Effector CD8-positive, alpha-beta T cell (primary cell): ENCODE results near the gene MOB2.

ENCODE experiments used
- DNase-seq: peaks from one replicate; lab custom pipeline; 2025; lab: John Stamatoyannopoulos, UW

The MOB2 gene

DNA sequence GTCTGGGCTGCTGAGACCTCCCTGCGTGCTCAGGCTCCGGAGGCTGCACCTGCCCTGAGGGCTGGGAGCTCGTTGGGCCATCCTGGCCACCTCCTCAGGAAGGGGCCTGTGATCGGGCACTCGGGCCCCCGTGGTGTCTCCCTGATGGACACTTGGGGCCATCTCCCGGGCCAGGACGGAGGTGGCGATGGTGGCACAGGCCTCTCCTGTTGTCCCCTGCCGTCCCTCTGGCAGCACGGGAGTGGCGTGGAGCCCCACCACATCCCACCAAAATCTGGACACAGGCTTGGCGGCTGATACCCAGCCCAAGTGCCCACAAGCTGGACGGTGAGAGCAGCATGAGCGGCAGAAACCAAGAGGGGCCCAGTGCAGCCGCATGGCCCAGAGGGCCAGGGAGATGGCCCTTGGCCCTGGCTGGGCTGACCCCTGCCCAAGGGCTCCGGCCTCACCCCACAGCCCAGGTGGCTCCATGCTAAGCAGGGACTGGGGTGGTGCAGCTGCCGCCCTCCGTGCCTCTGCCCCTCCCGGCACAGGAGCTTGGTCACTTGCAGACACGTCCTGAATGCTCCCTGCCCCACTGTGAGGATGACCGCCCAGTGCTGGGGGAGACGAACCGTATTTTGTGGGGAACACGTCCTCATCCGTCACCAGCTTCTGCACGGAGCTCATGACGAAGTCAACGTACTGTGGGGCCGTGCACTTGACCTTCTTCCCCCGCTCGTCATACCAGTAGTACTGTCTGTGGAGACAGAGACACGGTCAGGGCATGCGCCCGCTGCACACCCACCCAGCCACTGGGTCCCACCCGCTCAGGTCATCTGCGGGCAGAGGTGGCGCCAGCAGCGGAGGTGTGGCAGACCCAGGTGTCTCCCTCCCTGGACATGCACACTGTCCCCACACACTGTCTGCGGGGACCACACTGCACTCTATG lies 15.6 kb downstream of the MOB2 start:
- no peak for DNase-seq

DNA sequence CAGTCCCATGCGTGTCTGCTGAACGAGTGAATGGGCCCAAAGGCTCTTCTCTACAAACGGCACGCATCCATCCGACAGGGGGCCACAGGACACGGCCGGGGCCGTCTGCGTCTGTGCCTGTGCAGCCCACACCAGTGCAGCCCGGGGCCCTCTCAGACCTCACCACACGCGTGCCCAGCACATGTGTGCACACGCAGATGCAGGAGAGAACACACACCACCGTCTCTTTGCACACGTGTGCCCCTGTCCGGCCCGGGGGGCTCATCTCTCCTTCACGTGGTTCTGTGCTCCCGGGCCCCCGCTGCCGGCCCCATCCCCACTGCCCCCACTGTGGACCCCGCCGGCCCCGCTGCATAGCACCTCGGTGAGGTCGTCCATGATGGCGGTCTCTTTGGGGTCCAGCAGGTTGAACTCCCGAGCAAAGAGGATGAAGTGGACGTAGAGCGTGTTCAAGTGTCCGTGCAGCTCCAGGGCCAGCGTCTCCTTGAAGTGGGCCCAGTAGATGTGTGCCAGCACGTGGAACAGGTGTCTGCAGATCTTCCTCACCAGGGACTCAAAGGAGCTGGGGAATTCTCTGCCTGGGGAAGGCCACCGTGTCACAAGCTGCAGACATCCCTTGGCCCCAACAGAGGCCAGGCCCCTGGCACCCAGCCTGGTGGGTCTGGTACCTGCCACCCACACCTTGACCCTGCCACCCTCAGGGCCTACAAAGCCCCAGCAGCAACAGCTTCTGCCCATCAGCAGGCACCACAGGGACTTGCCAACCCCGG lies 16.5 kb downstream of the MOB2 start:
- DNase-seq = no peak

DNA sequence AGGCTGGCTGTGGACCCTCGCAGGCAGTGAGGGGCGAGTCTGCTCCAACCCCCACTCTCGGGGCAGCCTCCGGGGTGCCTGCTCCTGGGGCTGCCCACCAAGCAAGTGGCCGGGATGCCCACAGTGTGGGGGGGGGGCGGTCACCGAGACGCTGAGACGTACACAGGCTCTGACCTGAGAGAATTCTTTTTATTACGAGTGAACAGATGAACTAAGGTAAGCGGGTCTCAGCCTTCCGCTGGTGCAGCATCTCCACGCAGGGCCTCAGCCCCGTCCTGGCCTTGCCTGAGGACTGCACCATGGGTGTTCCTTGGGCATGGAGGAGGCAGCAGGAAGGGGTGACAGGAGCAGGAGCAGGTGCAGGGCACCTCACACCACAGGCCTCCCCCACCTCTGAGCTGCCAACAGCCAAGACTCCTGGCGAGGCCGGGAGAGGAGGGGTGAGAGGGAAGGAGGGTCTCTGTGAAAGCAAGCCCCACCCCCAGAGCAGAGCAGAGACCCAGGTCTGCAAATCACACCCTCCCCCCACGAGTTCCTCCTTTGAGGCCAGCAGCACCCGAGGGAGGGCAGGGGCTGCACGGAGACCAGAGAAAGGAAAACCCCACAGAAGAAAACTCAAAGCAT lies 17.2 kb downstream of the MOB2 start:
- DNase-seq = no peak

DNA sequence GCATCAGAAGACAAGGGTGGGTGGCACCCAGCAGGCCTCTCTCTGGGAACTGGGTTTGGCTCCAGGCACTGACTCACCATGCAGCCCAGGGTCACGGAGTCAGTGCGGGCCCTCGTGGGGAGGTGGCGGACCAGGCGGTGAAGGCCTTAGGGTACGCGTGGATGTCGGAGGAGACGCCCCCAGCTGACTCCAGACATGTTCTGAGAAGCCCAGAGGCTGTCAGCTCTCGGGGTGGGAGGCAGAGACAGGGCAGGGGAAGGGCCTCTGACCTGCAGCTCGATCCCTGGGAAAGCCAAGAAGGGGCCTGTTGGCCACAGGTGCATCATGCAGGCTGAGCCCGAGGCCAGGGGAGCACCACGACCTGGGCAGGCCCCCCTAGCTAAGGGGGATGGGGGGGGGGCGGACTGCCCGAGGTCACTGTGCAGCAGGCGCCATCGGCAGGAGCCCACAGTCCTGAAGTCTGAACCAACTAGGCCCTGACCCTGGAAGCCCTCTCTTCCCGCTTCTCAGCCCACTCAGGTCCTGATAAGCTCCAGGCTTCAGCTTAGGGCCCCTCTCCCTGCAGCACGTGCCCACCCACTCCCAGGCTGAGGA lies 18.0 kb downstream of the MOB2 start:
- DNase-seq = no peak

DNA sequence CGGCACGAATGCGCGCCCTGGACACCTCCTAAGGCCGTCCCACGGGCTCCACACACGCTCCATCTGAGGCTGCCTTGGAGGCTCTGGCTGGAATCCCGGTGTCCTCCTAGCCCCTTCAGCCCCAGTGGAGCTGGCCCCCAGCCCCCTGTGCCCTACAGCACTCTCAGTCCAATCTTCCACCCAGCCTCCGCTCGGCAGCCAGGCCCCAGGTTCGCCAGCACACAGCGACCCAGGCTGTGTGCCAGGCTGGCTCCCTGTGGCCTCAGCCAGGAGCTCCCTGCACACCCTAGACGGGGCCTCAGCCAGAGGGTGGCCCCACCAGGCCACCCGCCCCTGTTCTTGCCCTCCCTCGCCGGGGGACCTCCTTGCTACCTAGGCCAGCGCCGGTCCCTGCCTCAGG lies 18.6 kb downstream of the MOB2 start:
- DNase-seq = no peak

DNA sequence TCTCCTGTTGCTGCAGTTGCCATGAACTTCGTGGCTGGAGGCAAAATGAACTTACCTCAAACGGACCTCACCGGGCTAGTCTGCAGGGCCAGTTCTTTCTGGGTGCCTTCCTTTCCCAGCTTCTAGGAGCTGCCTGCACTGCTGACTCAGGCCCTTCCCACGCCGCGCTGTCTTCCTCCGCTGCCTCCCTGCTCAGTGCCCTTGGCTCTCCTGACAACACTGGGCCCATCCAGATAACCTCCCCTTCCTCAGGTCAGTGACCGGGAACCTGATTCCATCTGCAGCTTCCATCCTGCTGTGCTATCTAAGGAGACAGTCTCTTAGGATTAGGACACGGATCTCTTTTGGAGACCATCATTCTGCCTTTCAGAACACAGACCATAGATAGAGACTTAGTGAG lies 19.3 kb downstream of the MOB2 start:
- DNase-seq = no peak

DNA sequence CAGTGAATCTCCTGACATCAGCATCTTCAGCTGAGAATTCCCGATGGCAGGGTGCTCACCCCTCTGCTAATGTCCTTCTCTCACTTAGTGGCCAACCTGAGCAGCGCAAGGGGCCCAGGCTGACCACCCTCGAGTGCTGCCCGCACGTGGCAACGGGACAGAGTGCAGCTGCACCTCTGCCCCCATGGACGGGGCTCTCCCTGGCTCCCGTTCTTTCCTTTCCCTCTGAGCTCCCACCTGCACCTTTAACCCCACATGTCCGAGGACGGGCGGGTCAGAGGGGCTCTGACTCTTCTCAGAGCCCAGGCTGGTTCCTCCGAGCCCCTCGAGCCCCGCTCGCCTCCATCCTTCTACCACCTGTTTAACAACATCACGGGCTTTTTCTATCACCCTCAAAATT lies 19.8 kb downstream of the MOB2 start:
- DNase-seq = no peak

DNA sequence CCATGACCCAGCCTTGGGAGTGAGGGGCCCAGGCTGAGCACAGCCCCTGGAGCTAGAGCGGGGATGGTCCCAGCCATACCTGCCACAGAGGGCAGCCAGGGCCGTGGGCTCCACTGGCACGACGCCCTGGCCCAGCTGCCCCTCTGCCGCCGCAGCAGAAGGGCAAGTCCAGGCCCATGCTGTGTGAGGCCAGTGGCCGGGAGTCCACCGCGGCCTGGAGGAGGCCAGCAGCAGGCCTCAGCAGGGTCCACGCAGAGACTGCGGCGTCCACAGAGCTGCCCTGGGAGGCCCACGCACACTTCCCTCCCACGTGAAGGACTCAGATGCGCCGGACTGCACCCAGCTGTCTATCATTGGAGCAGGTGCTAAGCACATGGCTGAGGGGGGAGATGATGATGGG lies 23.5 kb downstream of the MOB2 start:
- DNase-seq = no peak

DNA sequence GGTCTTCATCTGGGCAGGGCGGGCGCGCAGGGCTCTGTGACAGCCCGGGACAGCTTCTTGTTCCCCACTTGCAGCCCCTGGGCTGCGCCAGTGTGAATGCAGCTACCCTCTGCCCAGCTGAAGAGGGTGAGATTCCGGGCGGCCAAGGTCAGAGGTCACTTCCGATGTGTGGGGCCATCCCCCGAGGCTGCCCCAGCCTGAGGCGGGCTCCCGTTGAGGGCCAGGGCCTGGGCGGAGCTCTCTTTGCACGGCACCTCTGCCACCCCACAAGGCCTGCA lies 23.9 kb downstream of the MOB2 start:
- no peak for DNase-seq

DNA sequence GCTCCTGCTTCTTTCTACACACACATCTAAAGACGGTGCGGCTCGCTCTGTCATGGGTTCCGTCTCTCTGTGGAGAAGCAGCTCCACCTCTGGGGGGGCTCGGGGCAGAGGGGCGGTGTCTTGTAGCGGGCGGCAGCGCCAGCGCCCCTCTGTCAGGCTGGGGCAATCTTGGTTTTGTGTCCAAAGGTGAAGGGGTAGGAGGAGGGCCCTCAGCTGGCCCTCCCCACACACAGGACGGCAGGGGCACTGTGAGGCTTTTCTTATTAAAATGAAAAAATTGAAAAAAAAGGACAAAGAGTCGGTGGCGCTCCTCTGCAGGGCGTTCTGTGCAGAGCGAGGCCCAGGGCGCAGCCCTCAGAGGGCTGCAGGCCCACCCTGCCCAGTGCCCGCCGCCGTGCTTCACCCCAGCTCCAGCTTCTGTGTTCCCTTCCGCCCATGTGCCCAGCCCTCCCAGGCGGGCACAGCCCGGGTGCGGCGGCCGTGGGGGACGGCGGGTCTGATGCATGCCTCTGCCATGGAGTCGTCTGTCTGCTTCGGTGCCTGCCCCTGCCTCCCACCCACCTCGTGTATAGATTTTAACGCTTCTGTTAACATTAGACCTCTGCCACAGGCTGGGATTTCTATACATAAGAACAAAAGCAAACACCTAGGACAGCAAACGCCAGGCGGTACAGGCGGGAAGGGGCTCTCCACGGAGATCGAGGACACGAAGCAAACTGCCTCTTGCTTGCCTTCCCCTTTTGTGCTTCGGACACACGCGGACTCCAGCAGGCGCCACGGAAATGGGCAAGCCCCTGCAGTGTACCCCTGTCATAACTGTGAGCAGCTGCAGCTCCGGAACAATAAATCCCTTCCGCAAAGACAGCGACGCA lies 24.5 kb downstream of the MOB2 start:
- no peak for DNase-seq

DNA sequence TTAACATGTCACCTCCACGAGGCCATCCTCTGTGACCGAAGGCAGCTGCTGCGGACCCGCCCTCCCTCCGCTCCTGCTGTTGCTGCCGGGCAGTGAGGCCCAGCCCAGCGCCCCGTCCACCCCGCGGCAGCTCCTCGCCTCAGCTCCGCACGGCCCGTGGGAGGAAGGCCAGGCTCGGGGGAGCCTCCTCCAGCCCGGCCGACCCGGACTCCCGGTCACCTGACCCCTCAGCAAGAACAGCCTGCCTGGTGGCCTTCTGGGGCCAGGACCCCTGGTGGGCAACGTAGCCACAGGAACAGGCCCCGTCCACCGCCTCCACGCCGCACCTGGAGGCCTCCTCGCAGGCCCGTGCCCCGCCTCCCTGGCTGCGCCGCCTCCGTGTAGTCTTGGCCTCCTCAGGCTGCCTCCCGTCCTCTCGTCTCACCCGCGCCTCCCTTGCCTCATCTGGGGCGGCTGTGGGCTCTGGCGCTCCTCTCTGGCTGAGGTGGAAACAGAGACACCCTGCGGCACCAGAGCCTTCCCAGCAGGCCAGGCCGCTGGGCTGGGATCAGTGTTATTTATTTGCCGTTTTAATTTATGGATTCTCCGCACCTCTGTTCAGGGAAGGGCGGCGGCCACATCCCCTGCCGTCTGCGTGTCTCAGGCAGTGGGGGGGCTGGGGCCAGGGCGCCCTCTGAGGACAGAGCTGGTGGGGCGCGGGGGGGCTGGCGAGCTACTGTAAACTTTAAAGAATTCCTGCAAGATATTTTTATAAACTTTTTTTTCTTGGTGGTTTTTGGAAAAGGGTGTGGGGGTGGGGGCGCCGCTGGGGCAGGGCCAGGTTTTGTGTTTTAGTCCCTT lies 25.4 kb downstream of the MOB2 start:
- no peak for DNase-seq

DNA sequence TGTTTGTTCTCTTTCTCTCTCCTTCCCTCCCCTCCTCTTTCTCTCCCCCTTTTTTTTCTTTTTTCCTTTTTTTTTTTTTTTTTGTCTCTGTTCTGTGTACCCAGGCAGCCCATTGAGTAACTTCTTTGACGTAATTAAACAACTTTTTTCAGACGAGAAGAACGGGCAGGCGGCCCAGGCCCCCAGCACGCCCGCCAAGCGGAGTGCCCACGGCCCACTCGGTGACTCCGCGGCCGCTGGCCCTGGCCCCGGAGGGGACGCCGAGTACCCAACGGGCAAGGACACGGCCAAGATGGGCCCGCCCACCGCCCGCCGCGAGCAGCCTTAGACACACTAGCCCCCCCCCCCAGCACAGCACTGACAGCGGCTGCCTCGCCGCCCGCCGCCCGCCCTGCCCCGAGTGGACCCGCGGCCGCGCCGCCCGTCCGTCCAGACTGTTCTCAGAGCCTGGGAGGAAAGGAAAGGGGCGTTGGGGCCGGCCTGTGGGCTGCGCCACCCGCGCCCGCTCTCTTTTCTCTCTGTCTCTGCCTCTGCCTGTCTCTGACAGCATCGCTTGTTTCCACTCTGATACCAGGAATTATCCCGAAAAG lies 26.1 kb downstream of the MOB2 start:
- DNase-seq = no peak

DNA sequence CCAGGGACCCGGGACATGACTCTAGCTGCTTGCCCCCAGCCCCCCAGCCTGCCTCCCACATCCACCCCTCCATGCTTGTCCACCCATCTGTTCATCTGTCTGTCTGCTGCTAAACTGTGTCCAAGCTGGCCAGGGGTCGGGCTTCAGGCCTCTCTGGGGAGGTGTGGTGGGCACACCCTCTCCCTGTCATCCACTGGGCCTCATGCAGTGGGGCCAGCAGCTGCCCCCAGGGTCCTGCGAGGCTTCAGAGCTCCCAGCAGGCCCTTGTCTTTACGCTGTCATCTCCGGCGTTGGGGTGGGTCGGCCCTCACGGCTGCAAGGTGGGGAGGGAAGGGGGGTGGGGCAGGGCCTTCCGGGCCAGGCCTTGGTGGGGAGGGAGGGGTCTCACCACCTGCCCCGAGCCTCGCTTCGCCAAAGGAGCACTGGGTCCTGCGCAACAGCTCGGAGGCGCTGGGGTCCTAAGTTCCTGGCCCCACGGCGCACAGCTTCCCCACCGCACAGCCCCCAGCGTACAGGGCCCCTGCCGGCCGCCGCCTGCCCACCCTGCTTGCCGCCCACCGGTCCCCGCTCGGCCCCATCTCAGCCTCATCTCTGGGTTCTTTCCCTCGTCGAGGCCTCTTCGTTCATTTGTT lies 26.7 kb downstream of the MOB2 start:
- no peak for DNase-seq

DNA sequence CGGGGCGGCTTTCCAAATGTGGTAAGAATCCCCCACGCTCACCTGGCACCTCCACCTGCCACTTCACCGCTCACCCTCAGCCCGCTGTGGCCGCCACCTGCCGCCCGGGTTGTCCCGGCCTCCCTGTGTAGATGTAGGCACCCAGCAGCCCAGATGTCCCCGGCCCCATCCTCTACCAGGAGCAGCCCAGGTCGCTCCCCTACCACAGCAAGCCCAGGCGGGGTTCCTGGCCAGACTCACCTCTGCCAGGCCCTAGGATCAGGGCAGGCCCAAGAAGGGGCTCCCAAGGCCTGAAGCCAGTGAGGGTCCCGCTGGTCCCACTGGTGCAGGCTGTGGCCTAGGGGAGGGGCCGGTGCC lies 27.4 kb downstream of the MOB2 start:
- no peak for DNase-seq

DNA sequence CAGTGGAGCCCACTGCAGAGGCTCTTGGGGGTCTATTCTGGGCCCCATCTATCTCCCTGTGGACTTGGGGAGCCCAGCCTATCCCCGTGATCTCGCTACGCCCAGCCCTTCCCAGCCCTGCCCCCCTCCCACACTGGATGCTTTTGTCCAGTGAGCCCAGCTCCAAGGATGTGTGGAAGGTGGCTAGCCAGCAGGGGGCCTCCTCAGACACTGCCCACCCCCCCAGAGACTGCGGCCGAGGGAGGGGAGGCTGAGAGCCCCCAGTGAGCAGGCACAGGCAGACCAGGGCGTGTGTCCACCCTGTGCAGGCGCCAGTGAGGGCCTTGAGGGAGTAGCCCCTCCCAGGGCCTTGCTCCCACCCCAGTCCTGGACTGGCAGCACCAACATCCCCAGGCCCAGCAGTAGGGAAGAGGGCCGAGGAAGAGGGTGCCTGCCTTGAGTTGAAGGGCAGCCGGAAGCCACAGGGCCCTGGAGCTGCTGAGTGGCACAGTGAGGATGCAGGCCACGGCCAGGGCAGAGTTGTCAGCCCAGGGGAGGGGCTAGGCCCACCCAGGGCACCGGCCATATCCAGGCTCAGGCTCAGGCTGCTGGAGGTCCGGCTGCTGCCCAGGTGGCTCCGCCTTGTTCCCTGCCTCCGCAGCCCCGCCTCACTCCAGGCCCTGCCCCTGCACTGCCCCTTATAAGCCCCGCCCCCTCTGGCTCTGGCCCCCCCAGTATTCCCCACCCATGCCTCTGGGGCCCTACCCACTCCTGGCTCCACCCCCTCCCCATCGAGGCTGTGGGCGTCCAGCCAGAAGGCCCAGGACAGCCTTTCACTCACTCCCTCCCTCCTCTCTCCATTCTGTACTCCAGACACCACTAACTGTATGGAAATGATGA lies 28.0 kb downstream of the MOB2 start:
- no peak for DNase-seq

DNA sequence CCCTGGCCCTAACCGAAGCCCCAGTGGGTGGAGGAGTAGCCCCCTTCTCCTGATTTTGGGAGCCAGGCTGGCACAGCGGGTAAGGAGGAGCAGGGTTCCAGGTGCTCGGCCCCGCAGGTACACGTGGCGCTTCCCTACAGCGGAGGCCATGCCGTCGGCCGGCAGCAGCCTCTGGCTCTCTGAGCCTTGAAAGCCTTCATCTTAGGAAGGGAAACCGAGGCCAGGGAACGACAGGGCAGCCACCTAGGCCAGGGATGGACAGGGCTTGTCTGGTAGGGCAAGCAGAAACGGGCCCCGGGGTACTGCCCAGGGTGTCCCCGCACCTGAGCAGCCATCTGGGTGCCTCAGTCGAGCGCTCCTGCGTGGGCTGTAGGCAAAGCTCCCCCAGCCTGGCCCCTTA lies 28.7 kb downstream of the MOB2 start:
- DNase-seq = no peak

DNA sequence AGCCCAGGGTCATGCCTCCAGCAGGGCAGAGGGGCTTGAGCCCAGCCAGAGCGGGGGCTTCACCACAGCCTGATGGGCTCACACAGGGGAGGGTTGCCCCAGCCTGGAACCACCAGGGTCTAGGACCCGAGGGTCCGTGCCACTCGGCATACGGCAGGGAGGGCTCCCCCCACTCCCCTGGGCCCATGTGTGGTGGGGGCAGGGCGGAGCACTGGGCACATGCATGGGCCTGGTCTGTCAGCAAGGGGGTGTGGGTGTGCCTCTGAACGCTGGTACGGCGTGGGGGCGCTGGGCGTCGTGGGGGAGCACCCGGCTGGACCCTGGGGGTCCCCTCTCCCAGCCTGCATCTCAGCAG lies 29.3 kb downstream of the MOB2 start:
- DNase-seq = no peak

DNA sequence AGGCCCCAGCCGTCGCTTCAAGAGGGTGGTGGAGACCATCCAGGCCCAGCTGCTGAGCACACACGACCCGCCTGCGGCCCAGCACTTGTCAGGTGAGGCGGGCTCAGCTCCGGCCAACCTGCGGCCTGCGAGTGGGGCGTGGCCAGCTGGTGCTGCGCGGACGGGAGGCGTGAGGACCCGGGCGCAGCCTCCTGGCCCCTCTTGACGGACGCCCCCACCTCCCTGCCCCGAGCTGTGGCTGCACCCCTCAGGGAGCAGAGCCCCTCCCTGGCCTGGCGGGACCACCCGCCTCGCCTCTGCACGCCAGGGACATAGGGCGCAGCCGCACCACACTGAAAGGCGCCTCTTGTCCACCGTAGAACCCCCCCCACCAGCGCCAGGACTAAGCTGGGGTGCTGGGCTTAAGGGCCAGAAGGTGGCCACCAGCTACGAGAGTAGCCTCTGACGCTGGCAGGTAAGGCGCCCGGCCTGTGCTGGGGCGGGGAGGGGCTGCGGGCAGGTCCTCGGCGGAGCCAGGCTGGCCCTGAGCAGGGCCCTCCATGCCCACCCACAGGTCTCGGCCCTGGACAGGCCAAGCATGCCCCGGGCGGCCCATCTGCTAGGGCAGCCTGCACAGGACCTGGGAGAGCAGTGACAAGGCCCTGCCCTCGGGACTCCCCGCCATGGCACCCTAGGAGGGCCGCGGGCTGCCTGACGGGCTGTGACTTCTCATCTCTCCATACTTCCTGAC lies 29.8 kb downstream of the MOB2 start:
- no peak for DNase-seq
